Activated naive CD8-positive, alpha-beta T cell treated with anti-CD3 and anti-CD28 coated beads, Interleukin-2, amount 50 U/mL, for 16 hours (primary cell): ENCODE measurements around the gene MEG3.

Source experiments
- DNase-seq: peaks from one replicate; pipeline ENCODE4 v3.0.0-alpha.2; 2020; ENCODE audit warnings: low read depth, low spot score

MEG3 gene

GRCh38 chr14:100832311-100832960 is 6.5 kb downstream of the MEG3 start:
- DNase-seq = no peak

- DNase-seq = no peak
These were observed 8.3 kb downstream of the MEG3 start for GRCh38 chr14:100834082-100834793.

GRCh38 chr14:100834794-100835547 is 9.1 kb downstream of the MEG3 start:
- DNase-seq = no peak

GRCh38 chr14:100835548-100836310 is 9.8 kb downstream of the MEG3 start:
- no peak for DNase-seq

- no peak for DNase-seq
These were observed 10.4 kb downstream of the MEG3 start for GRCh38 chr14:100836311-100836805.

- no peak for DNase-seq
These were observed 11.3 kb downstream of the MEG3 start for GRCh38 chr14:100836941-100837804.

GRCh38 chr14:100837805-100838350 is 12.0 kb downstream of the MEG3 start:
- no peak for DNase-seq

- DNase-seq = no peak
These were observed 12.8 kb downstream of the MEG3 start for GRCh38 chr14:100838493-100839314.

GRCh38 chr14:100839315-100839585 is 13.3 kb downstream of the MEG3 start:
- no peak for DNase-seq

GRCh38 chr14:100839681-100840111 is 13.8 kb downstream of the MEG3 start:
- DNase-seq = no peak

- DNase-seq = no peak
These were observed 14.6 kb downstream of the MEG3 start for GRCh38 chr14:100840286-100841065.

GRCh38 chr14:100841066-100841760 is 15.3 kb downstream of the MEG3 start:
- DNase-seq = no peak

GRCh38 chr14:100841761-100842403 is 16.0 kb downstream of the MEG3 start:
- DNase-seq = no peak

- no peak for DNase-seq
These were observed 16.9 kb downstream of the MEG3 start for GRCh38 chr14:100842799-100843198.

GRCh38 chr14:100844082-100844408 is 18.1 kb downstream of the MEG3 start:
- no peak for DNase-seq

GRCh38 chr14:100844421-100844820 is 18.5 kb downstream of the MEG3 start:
- no peak for DNase-seq

- no peak for DNase-seq
These were observed 18.9 kb downstream of the MEG3 start for GRCh38 chr14:100844846-100845245.

- DNase-seq = no peak
These were observed 19.4 kb downstream of the MEG3 start for GRCh38 chr14:100845341-100845740.
